Neural cell (in vitro differentiated cells): ENCODE data around the gene ARHGEF7. TPM values are rescaled to one million over a fixed set of nuclear protein-coding genes. Genes with fewer than 3 reads are reported as not detected.

Source experiments
- H2AFZ ChIP-seq: fragments of 200-600, 300-800 bp; sonication (generic), shearing (Covaris generic); 2 replicates; pipeline ENCODE4 v1.6.0; 2014; ENCODE audit warnings: low read depth, mild to moderate bottlenecking, antibody characterized with exemption, low read length, moderate library complexity
- H3F3A ChIP-seq: fragments of 200-600 bp; shearing (Covaris generic); 2 replicates; pipeline ENCODE4 v1.6.1; 2016; ENCODE audit warnings: mild to moderate bottlenecking, moderate library complexity, mixed read lengths, antibody characterized with exemption, low read length; ENCODE audit not compliant: insufficient read depth, poor library complexity, severe bottlenecking
- H3K27ac ChIP-seq: fragments of 200-600, 300-800 bp; sonication (generic), shearing (Covaris generic); 2 replicates; pipeline ENCODE4 v1.5.1; 2014; ENCODE audit warnings: mild to moderate bottlenecking, low read length, moderate library complexity
- H3K27me3 ChIP-seq: fragments of 300-800, 200-600 bp; sonication (generic), shearing (Covaris generic); 2 replicates; pipeline ENCODE4 v1.6.0; 2014; ENCODE audit warnings: mild to moderate bottlenecking, low read depth, low read length, moderate library complexity; ENCODE audit not compliant: insufficient read depth
- H3K36me3 ChIP-seq: fragments of 300-800, 200-600 bp; sonication (generic), shearing (Covaris generic); 2 replicates; pipeline ENCODE4 v1.5.1; 2014; ENCODE audit warnings: mild to moderate bottlenecking, antibody characterized with exemption, low read length, moderate library complexity; ENCODE audit not compliant: insufficient read depth
- H3K4me2 ChIP-seq: fragments of 300-800, 200-600 bp; sonication (generic), shearing (Covaris generic); 2 replicates; pipeline ENCODE4 v1.6.0; 2014; ENCODE audit warnings: mild to moderate bottlenecking, low read length
- H3K4me3 ChIP-seq: fragments of 300-800, 200-600 bp; sonication (generic), shearing (Covaris generic); 2 replicates; pipeline ENCODE4 v1.5.1; 2014; ENCODE audit warnings: mild to moderate bottlenecking, low read length, moderate library complexity
- H3K79me2 ChIP-seq: fragments of 200-600 bp; shearing (Covaris generic); replicated peaks from 2 replicates; pipeline ENCODE4 v1.6.0; 2014; ENCODE audit warnings: mild to moderate bottlenecking, low read length, moderate library complexity; ENCODE audit not compliant: insufficient read depth
- H3K9ac ChIP-seq: fragments of 300-800, 200-600 bp; sonication (generic), shearing (Covaris generic); 2 replicates; pipeline ENCODE4 v1.6.1; 2016; ENCODE audit warnings: mild to moderate bottlenecking, low read length, mixed read lengths
- H3K9me2 ChIP-seq: fragments of 200-600 bp; shearing (Covaris generic); 2 replicates; pipeline ENCODE4 v1.6.1; 2016; ENCODE audit warnings: mild to moderate bottlenecking, low read length, mixed read lengths; ENCODE audit not compliant: insufficient read depth
- H3K9me3 ChIP-seq: fragments of 200-600, 300-800 bp; sonication (generic), shearing (Covaris generic); 2 replicates; pipeline ENCODE4 v1.6.1; 2016; ENCODE audit warnings: mild to moderate bottlenecking, mixed run types, low read length, moderate library complexity, mixed read lengths
- H4K20me1 ChIP-seq: fragments of 200-600 bp; shearing (Covaris generic); 2 replicates; pipeline ENCODE4 v1.6.1; 2016; ENCODE audit warnings: mild to moderate bottlenecking, mixed run types; ENCODE audit not compliant: insufficient read depth
- CTCF ChIP-seq: fragments of 450-650 bp; IDR thresholded peaks from 2 replicates; pipeline ENCODE4 v1.5.1; 2014; ENCODE audit warnings: antibody characterized with exemption, mild to moderate bottlenecking, moderate library complexity; ENCODE audit not compliant: poor library complexity, severe bottlenecking
- EP300 ChIP-seq: fragments of 450-650 bp; conservative IDR thresholded peaks from 2 replicates; pipeline ENCODE4 v1.6.1; 2014; ENCODE audit warnings: antibody characterized with exemption, mild to moderate bottlenecking, moderate library complexity; ENCODE audit not compliant: poor library complexity, severe bottlenecking
- EZH2 ChIP-seq: fragments of 200-600, 300-800 bp; shearing (Covaris generic), sonication (generic); IDR thresholded peaks from 2 replicates; pipeline ENCODE4 v1.6.1; 2014; ENCODE audit warnings: antibody characterized with exemption, low read length, borderline replicate concordance, mild to moderate bottlenecking; ENCODE audit not compliant: insufficient read depth, poor library complexity, severe bottlenecking
- MXI1 ChIP-seq: fragments of 450-650 bp; conservative IDR thresholded peaks from 2 replicates; pipeline ENCODE4 v1.6.1; 2014; ENCODE audit warnings: antibody characterized with exemption, mild to moderate bottlenecking; ENCODE audit not compliant: poor library complexity, severe bottlenecking
- POLR2AphosphoS5 ChIP-seq: IDR thresholded peaks from 2 replicates; pipeline ENCODE4 v1.6.1; 2012
- RAD21 ChIP-seq: fragments of 450-650 bp; conservative IDR thresholded peaks from 2 replicates; pipeline ENCODE4 v1.6.1; 2014; ENCODE audit warnings: antibody characterized with exemption, mild to moderate bottlenecking, moderate library complexity
- SMC3 ChIP-seq: fragments of 450-650 bp; conservative IDR thresholded peaks from 2 replicates; pipeline ENCODE4 v1.6.1; 2014; ENCODE audit warnings: antibody characterized with exemption, mild to moderate bottlenecking, moderate library complexity; ENCODE audit not compliant: poor library complexity
- TAF1 ChIP-seq: IDR thresholded peaks from 2 replicates; pipeline ENCODE4 v1.6.1; 2012; ENCODE audit warnings: low read depth
- polyA plus RNA-seq: library from polyadenylated mRNA; depleted of rRNA; stranded (reverse); fragments of >200 nt; gene quantifications from 2 replicates; pipeline ENCODE4 v1.2.3, GENCODE V29; 2014
- TF ChIP-seq, protein P1 (sequence below): IDR thresholded peaks from 2 replicates; pipeline ENCODE4 v1.6.1; 2012; ENCODE audit warnings: borderline replicate concordance

ARHGEF7 gene
- polyA plus RNA-seq, 1 donor from 2014 or later: 155 TPM

DNA sequence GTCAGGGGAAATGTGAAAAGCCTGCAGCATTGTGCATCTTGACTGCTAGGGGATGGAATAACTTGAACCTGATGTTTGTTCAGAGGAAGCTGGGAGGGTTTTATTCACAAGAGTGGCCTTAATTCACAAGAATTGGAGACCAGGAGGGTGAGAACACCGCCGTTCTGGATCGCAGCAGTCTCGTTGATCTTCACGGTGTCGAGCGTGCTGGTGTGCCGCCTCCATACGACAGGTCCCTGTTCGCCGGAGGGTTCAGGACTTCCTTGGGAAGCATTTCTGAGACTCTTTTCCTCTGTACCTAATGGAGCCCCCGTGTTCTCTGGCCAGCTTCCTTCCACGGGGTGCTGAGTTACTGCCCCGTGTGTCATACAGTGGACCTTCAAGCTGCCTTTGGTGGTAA is 66.9 kb downstream of the ARHGEF7 start:
- Histone ChIP-seq H3K9me3 (no peaks in the 10 kb centered on the region), H2AFZ (no peak overlapping the region), H3K4me2 (no peak overlapping the region), H3K27ac (no peak overlapping the region), H4K20me1 (no peaks in the 10 kb centered on the region), H3K9me2 (no peaks in the 10 kb centered on the region), H3F3A (no peaks in the 10 kb centered on the region), H3K27me3 (no peaks in the 10 kb centered on the region), H3K36me3 (no peaks in the 10 kb centered on the region), H3K79me2 (peaks cover 79% of the 10 kb centered on the region), H3K9ac (no peak overlapping the region), H3K4me3 (no peak overlapping the region)
- TF ChIP-seq EZH2 (no peak), CTCF (no peak), MXI1 (no peak), POLR2AphosphoS5 (no peak), EP300 (no peak), TAF1 (no peak), SMC3 (no peak), RAD21 (no peak)
- TF ChIP-seq, protein P1, sequence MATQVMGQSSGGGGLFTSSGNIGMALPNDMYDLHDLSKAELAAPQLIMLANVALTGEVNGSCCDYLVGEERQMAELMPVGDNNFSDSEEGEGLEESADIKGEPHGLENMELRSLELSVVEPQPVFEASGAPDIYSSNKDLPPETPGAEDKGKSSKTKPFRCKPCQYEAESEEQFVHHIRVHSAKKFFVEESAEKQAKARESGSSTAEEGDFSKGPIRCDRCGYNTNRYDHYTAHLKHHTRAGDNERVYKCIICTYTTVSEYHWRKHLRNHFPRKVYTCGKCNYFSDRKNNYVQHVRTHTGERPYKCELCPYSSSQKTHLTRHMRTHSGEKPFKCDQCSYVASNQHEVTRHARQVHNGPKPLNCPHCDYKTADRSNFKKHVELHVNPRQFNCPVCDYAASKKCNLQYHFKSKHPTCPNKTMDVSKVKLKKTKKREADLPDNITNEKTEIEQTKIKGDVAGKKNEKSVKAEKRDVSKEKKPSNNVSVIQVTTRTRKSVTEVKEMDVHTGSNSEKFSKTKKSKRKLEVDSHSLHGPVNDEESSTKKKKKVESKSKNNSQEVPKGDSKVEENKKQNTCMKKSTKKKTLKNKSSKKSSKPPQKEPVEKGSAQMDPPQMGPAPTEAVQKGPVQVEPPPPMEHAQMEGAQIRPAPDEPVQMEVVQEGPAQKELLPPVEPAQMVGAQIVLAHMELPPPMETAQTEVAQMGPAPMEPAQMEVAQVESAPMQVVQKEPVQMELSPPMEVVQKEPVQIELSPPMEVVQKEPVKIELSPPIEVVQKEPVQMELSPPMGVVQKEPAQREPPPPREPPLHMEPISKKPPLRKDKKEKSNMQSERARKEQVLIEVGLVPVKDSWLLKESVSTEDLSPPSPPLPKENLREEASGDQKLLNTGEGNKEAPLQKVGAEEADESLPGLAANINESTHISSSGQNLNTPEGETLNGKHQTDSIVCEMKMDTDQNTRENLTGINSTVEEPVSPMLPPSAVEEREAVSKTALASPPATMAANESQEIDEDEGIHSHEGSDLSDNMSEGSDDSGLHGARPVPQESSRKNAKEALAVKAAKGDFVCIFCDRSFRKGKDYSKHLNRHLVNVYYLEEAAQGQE: no peak

- no peaks in the 10 kb centered on the region for H3F3A ChIP-seq
- H3K36me3 ChIP-seq: no peaks in the 10 kb centered on the region
- TF ChIP-seq TAF1: no peak
- no peak for TF ChIP-seq MXI1
- no peak for TF ChIP-seq CTCF
- no peak for TF ChIP-seq EZH2
- no peak for TF ChIP-seq SMC3
- no peak for TF ChIP-seq EP300
- TF ChIP-seq RAD21: no peak
- TF ChIP-seq, protein P1: no peak
- TF ChIP-seq POLR2AphosphoS5: no peak
- no peak overlapping the region for H3K9ac ChIP-seq
- no peak overlapping the region for H3K4me2 ChIP-seq
- H3K27me3 ChIP-seq: no peaks in the 10 kb centered on the region
- H3K4me3 ChIP-seq: no peak overlapping the region
- H3K27ac ChIP-seq: no peak overlapping the region
- H3K9me2 ChIP-seq: no peaks in the 10 kb centered on the region
- H3K9me3 ChIP-seq: no peaks in the 10 kb centered on the region
- no peak overlapping the region for H2AFZ ChIP-seq
- no peaks in the 10 kb centered on the region for H4K20me1 ChIP-seq
- peaks cover 73% of the 10 kb centered on the region for H3K79me2 ChIP-seq
These were observed 68.1 kb downstream of the ARHGEF7 start for GRCh38 chr13:111183087-111183645.
